Ovary (tissue), 9 donors: ENCODE results near the gene ETS1. TPM values are rescaled to one million over a fixed set of nuclear protein-coding genes. Genes with fewer than 3 reads are reported as not detected.
A peak's percentile ranks its signal among the peaks of the same experiment; 100 is the strongest.

Source experiments
- DNase-seq, 5 donors: peaks; one replicate each; pipeline ENCODE4 v3.0.0-alpha.2; 2019 to 2020
- H3K27ac ChIP-seq, 2 donors: fragments of 200-600 bp; one replicate each; pipeline versions ENCODE4 v1.5.1 to v1.8.0; 2019 to 2022
- H3K27me3 ChIP-seq: fragments of 200-600 bp; one replicate; pipeline ENCODE4 v1.8.0; 2022
- H3K36me3 ChIP-seq: fragments of 200-600 bp; sonication (generic); one replicate; pipeline ENCODE4 v1.5.1; 2019
- H3K4me1 ChIP-seq: one replicate; pipeline ENCODE4 v1.8.1; 2013; ENCODE audit warnings: mild to moderate bottlenecking, moderate library complexity; ENCODE audit not compliant: insufficient read depth
- H3K4me3 ChIP-seq: fragments of 200-600 bp; sonication (generic); one replicate; pipeline ENCODE4 v1.5.1; 2017
- H3K9me3 ChIP-seq, 2 donors: fragments of 200-600 bp in 1 of 2; sonication (generic) in 1 of 2; one replicate each; pipeline versions ENCODE4 v1.5.1 to v1.8.1; 2013 to 2019; ENCODE audit warnings: mild to moderate bottlenecking in 1 of 2, moderate library complexity in 1 of 2
- CTCF ChIP-seq, 3 donors: fragments of 450-650 bp in 2 of 3; fragments of 200-600 bp in 1 of 3; IDR thresholded peaks; one replicate each; pipeline versions ENCODE4 v1.5.1 to v1.8.0; 2016 to 2022; ENCODE audit warnings: antibody characterized with exemption in 3 of 3, mild to moderate bottlenecking in 1 of 3
- EP300 ChIP-seq: sonication (generic); formaldehyde crosslinking; IDR thresholded peaks from one replicate; pipeline ENCODE4 v1.6.1; 2017; ENCODE audit warnings: antibody characterized with exemption
- POLR2A ChIP-seq: fragments of 450-650 bp; IDR thresholded peaks from one replicate; pipeline ENCODE4 v1.6.1; 2017; ENCODE audit warnings: antibody characterized with exemption, mild to moderate bottlenecking, moderate library complexity
- WGBS, 3 donors: extraction: QIAGEN DNeasy Blood & Tissue Kit in 1 of 3; methylation state at CpG; one replicate each; pipeline versions ENCODE4 v1.1.5 to v1.1.7; 2013 to 2017; 5-methylcytosine and 5-hydroxymethylcytosine counted together
- intact Hi-C, 4 donors: fragments of 100-400 bp; cut with DNase I; formaldehyde crosslinking; loops; one replicate each; pipeline versions ENCODE4 v1.11.0 to v1.15.1; 2022 to 2023
- polyA plus RNA-seq, 2 donors: library from polyadenylated mRNA; stranded (reverse); fragments of 200-250 nt in 1 of 2; fragments of 350-450 nt in 1 of 2; fragmentation: Illumina TruSeq in 1 of 2; extraction: RNeasy Lipid Tissue Mini Kit (QIAGEN cat#74804) in 1 of 2; gene quantifications; one replicate each; pipeline ENCODE4 v1.2.3, GENCODE V29; 2013 to 2014
- total RNA-seq, 7 donors: library from RNA; depleted of rRNA in 2 of 7; stranded (reverse); fragments of >200 nt in 2 of 7; fragmentation: NEBNext Ultra II Directional in 3 of 7; extraction: Animal tissue kit (Norgen Biotek cat#: 25700) in 3 of 7; gene quantifications; one replicate each; pipeline versions ENCODE4 v1.1.0 to v1.2.4, GENCODE V29; 2016 to 2023
- donor health status: DM: no; HTN: no; CAD: no; lungs with moderate emphysema.
- donor health status: DM: no; HTN: no; CAD: no.
- donor health status: Bipolar disorder and iron deficiency.
- donor health status: DM: yes; HTN: yes; CAD: no.
- donor health status: DM: no; HTN: no; CAD: no.
- donor health status: DM: yes; HTN: yes; CAD: no.

The ETS1 gene
- total and polyA plus RNA-seq, 9 donors = 24.4 to 68.0 (median 40.4) TPM

- intact Hi-C loops = no loop called here
- Histone ChIP-seq H3K9me3 (no peaks in the 10 kb centered on the region), H3K27ac (no peak overlapping the region), H3K36me3 (no peaks in the 10 kb centered on the region), H3K27me3 (no peaks in the 10 kb centered on the region), H3K4me1 (peaks cover 1% of the 10 kb centered on the region), H3K4me3 (no peak overlapping the region)
- DNase-seq = no peak
- WGBS, 3 donors = 85 to 92% (median 90%) methylated on average over 6 of the region's 6 CpGs
- no peak for TF ChIP-seq EP300
- no peak for TF ChIP-seq CTCF (IDR thresholded peaks at IDR 0.05)
- TF ChIP-seq POLR2A = no peak
Observed at GRCh38 chr11:128532572-128533091, 54.7 kb downstream of the ETS1 start.

- Histone ChIP-seq H3K27ac (no peak overlapping the region), H3K9me3 (no peaks in the 10 kb centered on the region), H3K4me3 (no peak overlapping the region), H3K27me3 (no peaks in the 10 kb centered on the region), H3K36me3 (no peaks in the 10 kb centered on the region), H3K4me1 (peaks cover 1% of the 10 kb centered on the region)
- TF ChIP-seq CTCF (IDR thresholded peaks at IDR 0.05) (no peak), POLR2A (no peak), EP300 (no peak)
- intact Hi-C loops = no loop called here
- 89 to 94% (median 93%) methylated on average over 5 of the region's 5 CpGs for WGBS, 3 donors
- no peak for DNase-seq
Observed at GRCh38 chr11:128532016-128532571, 55.3 kb downstream of the ETS1 start.

GRCh38 chr11:128531588-128531987 is 55.8 kb downstream of the ETS1 start:
- TF ChIP-seq EP300 (no peak), CTCF (IDR thresholded peaks at IDR 0.05) (no peak), POLR2A (no peak)
- intact Hi-C loops = no loop called here
- no peak for DNase-seq
- Histone ChIP-seq H3K9me3 (no peaks in the 10 kb centered on the region), H3K27ac (no peak overlapping the region), H3K4me1 (peaks cover 1% of the 10 kb centered on the region), H3K27me3 (no peaks in the 10 kb centered on the region), H3K36me3 (no peaks in the 10 kb centered on the region), H3K4me3 (no peak overlapping the region)
- 90% methylated on average over 2 of the region's 2 CpGs for WGBS, 3 donors

GRCh38 chr11:128530118-128531074 is 57.0 kb downstream of the ETS1 start:
- Histone ChIP-seq H3K27ac (no peak overlapping the region), H3K27me3 (no peaks in the 10 kb centered on the region), H3K4me1 (peaks cover 1% of the 10 kb centered on the region), H3K4me3 (no peak overlapping the region), H3K36me3 (no peaks in the 10 kb centered on the region), H3K9me3 (no peaks in the 10 kb centered on the region)
- intact Hi-C loops = no loop called here
- TF ChIP-seq CTCF (IDR thresholded peaks at IDR 0.05) (no peak), EP300 (no peak), POLR2A (no peak)
- WGBS, 3 donors = 47 to 57% (median 54%) methylated on average over 7 of the region's 7 CpGs
- DNase-seq = peak in 3 of 5 donors; percentile 54 to 80 (median 54)
